ENCODE measurements around the gene ABCA2.

The ABCA2 gene

GRCh38 chr9:136960212-136960937 lies 67.7 kb downstream of the ABCA2 start:
- no peak for DNase-seq

- DNase-seq, result no peak
Measured at GRCh38 chr9:136958898-136959850, 68.9 kb downstream of the ABCA2 start.

GRCh38 chr9:136958473-136958872 lies 69.6 kb downstream of the ABCA2 start:
- no peak for DNase-seq

GRCh38 chr9:136957901-136958300 lies 70.1 kb downstream of the ABCA2 start:
- no peak for DNase-seq

GRCh38 chr9:136957461-136957860 lies 70.6 kb downstream of the ABCA2 start:
- no peak for DNase-seq
